ENCODE data around the gene TMBIM4. TPM values are rescaled to one million over a fixed set of nuclear protein-coding genes. Genes with fewer than 3 reads are reported as not detected.

TMBIM4 gene
- total and polyA plus RNA-seq, 2 donors (not counting 3 experiments of a cell fraction or from before 2014, with no cell fraction given), result 74.1 to 370 TPM

DNA sequence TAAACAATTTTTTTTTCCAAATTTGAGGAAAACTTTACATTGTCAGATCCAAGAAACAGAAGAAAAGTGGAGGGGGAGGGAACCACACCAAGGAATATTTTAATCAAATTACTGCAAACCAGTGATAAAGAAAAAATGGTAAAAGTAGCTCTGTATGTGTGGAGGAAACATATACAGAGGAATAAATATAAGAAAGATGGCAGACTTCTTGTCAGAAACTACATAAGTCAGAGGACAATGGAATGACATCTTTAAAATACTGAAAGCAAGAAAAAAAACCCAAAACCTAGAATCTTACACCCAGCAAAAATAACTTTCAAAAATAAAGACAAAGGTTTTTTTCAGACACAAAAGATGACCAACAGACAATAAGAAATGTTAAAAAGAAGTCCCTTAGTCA is 29.1 kb downstream of the TMBIM4 start:
- H3K4me3 ChIP-seq (replicated peaks in 1 of 3; ENCODE audit: insufficient read depth in 1 of 3, low read depth in 1 of 3, low read length in 3 of 3), result no peak overlapping the region
- BruUV-seq (replicated peaks), result no TSS peak
- FAIRE-seq (no peak), DNase-seq (ENCODE audit: low read depth, low spot score) (no peak)
- TF ChIP-seq, protein P1, sequence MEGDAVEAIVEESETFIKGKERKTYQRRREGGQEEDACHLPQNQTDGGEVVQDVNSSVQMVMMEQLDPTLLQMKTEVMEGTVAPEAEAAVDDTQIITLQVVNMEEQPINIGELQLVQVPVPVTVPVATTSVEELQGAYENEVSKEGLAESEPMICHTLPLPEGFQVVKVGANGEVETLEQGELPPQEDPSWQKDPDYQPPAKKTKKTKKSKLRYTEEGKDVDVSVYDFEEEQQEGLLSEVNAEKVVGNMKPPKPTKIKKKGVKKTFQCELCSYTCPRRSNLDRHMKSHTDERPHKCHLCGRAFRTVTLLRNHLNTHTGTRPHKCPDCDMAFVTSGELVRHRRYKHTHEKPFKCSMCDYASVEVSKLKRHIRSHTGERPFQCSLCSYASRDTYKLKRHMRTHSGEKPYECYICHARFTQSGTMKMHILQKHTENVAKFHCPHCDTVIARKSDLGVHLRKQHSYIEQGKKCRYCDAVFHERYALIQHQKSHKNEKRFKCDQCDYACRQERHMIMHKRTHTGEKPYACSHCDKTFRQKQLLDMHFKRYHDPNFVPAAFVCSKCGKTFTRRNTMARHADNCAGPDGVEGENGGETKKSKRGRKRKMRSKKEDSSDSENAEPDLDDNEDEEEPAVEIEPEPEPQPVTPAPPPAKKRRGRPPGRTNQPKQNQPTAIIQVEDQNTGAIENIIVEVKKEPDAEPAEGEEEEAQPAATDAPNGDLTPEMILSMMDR (IDR thresholded peaks at IDR 0.05; ENCODE audit: extremely low read depth in 1 of 2, insufficient read depth in 1 of 2, low read depth in 1 of 2, low read length in 2 of 2), result no peak
- TF ChIP-seq FOS (IDR thresholded peaks at IDR 0.05; ENCODE audit: borderline replicate concordance, insufficient read depth, low read length), result no peak
- TF ChIP-seq MYC (IDR thresholded peaks at IDR 0.05; ENCODE audit: low read depth, low read length), result no peak
- TF ChIP-seq, protein P2, sequence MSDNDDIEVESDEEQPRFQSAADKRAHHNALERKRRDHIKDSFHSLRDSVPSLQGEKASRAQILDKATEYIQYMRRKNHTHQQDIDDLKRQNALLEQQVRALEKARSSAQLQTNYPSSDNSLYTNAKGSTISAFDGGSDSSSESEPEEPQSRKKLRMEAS (IDR thresholded peaks at IDR 0.05; ENCODE audit: insufficient read depth, insufficient read length), result no peak
- H3K4me1 ChIP-seq (ENCODE audit: control insufficient read depth, extremely low read depth, insufficient read depth, low read length), result peaks cover 15% of the 10 kb centered on the region
- H4K20me1 ChIP-seq (replicated peaks; ENCODE audit: control insufficient read depth, extremely low read depth, insufficient read depth, low read length), result no peaks in the 10 kb centered on the region
- no peaks in the 10 kb centered on the region for H3K27me3 ChIP-seq (ENCODE audit: control insufficient read depth in 2 of 2, insufficient read depth in 2 of 2, low read length in 2 of 2)
- no peak overlapping the region for H3K4me2 ChIP-seq (ENCODE audit: insufficient read depth, low read length)
- peaks cover 3 to 4% of the 10 kb centered on the region in 2 experiments for H3K36me3 ChIP-seq (ENCODE audit: control insufficient read depth in 2 of 2, extremely low read depth in 1 of 2, insufficient read depth in 2 of 2, low read length in 2 of 2)
- intact Hi-C loops (cut with micrococcal nuclease) (no loop called here), dilution Hi-C loops (cut with MboI; ENCODE audit: extremely low pct_ligation_motif_present, low sequenced_read_pairs) (no loop called here)
- H3K9ac ChIP-seq (replicated peaks; ENCODE audit: extremely low read depth, insufficient read depth, low read length), result no peak overlapping the region
- H2AFZ ChIP-seq (ENCODE audit: low read depth, low read length), result no peak overlapping the region
- peaks cover 4% of the 10 kb centered on the region for H3K79me2 ChIP-seq (ENCODE audit: control insufficient read depth, insufficient read depth, low read length)
- H3K9me3 ChIP-seq (replicated peaks; ENCODE audit: control insufficient read depth, insufficient read depth, low read length), result peaks cover 6% of the 10 kb centered on the region
- H3K9me1 ChIP-seq (replicated peaks; ENCODE audit: control insufficient read depth, extremely low read depth, insufficient read depth, low read length), result no peaks in the 10 kb centered on the region
- H3K27ac ChIP-seq (ENCODE audit: insufficient read depth, low read depth, low read length), result no peak overlapping the region
- POLR2A ChIA-PET, result no interaction called here
- CTCF ChIA-PET, result no interaction called here

- Histone ChIP-seq H3K4me3 (replicated peaks in 1 of 3; ENCODE audit: insufficient read depth in 1 of 3, low read depth in 1 of 3, low read length in 3 of 3) (no peak overlapping the region), H3K36me3 (ENCODE audit: control insufficient read depth in 2 of 2, extremely low read depth in 1 of 2, insufficient read depth in 2 of 2, low read length in 2 of 2) (peaks cover 3 to 4% of the 10 kb centered on the region in 2 experiments), H3K4me1 (ENCODE audit: control insufficient read depth, extremely low read depth, insufficient read depth, low read length) (peaks cover 2% of the 10 kb centered on the region), H3K9me3 (replicated peaks; ENCODE audit: control insufficient read depth, insufficient read depth, low read length) (peaks cover 6% of the 10 kb centered on the region), H3K4me2 (ENCODE audit: insufficient read depth, low read length) (no peak overlapping the region), H2AFZ (ENCODE audit: low read depth, low read length) (no peak overlapping the region), H3K79me2 (ENCODE audit: control insufficient read depth, insufficient read depth, low read length) (peaks cover 4% of the 10 kb centered on the region), H4K20me1 (replicated peaks; ENCODE audit: control insufficient read depth, extremely low read depth, insufficient read depth, low read length) (no peaks in the 10 kb centered on the region), H3K27me3 (ENCODE audit: control insufficient read depth in 2 of 2, insufficient read depth in 2 of 2, low read length in 2 of 2) (no peaks in the 10 kb centered on the region), H3K9me1 (replicated peaks; ENCODE audit: control insufficient read depth, extremely low read depth, insufficient read depth, low read length) (no peaks in the 10 kb centered on the region), H3K27ac (ENCODE audit: insufficient read depth, low read depth, low read length) (no peak overlapping the region), H3K9ac (replicated peaks; ENCODE audit: extremely low read depth, insufficient read depth, low read length) (no peak overlapping the region)
- TF ChIP-seq GATA2 (IDR thresholded peaks at IDR 0.05; ENCODE audit: insufficient read depth, insufficient read length, low read depth, low read length), result no peak
- no peak for TF ChIP-seq JUN (IDR thresholded peaks at IDR 0.05; ENCODE audit: borderline replicate concordance, insufficient read depth, insufficient read length, low read depth)
- no peak for TF ChIP-seq POLR2AphosphoS5 (IDR thresholded peaks at IDR 0.05; ENCODE audit: insufficient read depth, low read depth, low read length)
- TF ChIP-seq, protein P2 (IDR thresholded peaks at IDR 0.05; ENCODE audit: insufficient read depth, insufficient read length), result no peak
- TF ChIP-seq, protein P1 (IDR thresholded peaks at IDR 0.05; ENCODE audit: extremely low read depth in 1 of 2, insufficient read depth in 1 of 2, low read depth in 1 of 2, low read length in 2 of 2), result no peak
- TF ChIP-seq POLR2A (IDR thresholded peaks at IDR 0.05; ENCODE audit: low read depth, low read length), result no peak
- BruUV-seq (replicated peaks), result no TSS peak
- no peak for DNase-seq (ENCODE audit: low read depth, low spot score)
- no peak for FAIRE-seq
- intact Hi-C loops (cut with micrococcal nuclease), result no loop called here
- POLR2A ChIA-PET, result no interaction called here
- CTCF ChIA-PET, result no interaction called here
- dilution Hi-C loops (cut with MboI; ENCODE audit: extremely low pct_ligation_motif_present, low sequenced_read_pairs), result no loop called here
These were observed 30.5 kb downstream of the TMBIM4 start for GRCh38 chr12:66139328-66139727.
